Sigmoid colon (tissue), 7 donors: Measurements from ENCODE around the gene POLR2H. TPM values are rescaled to one million over a fixed set of nuclear protein-coding genes. Genes with fewer than 3 reads are reported as not detected.
A peak's percentile ranks its signal among the peaks of the same experiment; 100 is the strongest.

Source experiments
- DNase-seq: peaks from one replicate; pipeline ENCODE4 v3.0.0-alpha.2; 2019
- H3K27ac ChIP-seq, 4 donors: fragments of 200-600 bp; sonication (generic); one replicate each; pipeline ENCODE4 v1.5.1; 2016 to 2019; ENCODE audit warnings: mild to moderate bottlenecking in 1 of 4
- H3K27me3 ChIP-seq, 3 donors: fragments of 200-600 bp; sonication (generic); one replicate each; pipeline ENCODE4 v1.5.1; 2019; ENCODE audit warnings: mild to moderate bottlenecking in 1 of 3
- H3K36me3 ChIP-seq, 4 donors: fragments of 200-600 bp; sonication (generic); one replicate each; pipeline ENCODE4 v1.5.1; 2016 to 2019
- H3K4me1 ChIP-seq, 4 donors: fragments of 200-600 bp; sonication (generic); one replicate each; pipeline ENCODE4 v1.5.1; 2017 to 2019
- H3K4me3 ChIP-seq, 4 donors: fragments of 200-600 bp; sonication (generic); one replicate each; pipeline ENCODE4 v1.5.1; 2017 to 2019; ENCODE audit warnings: mild to moderate bottlenecking in 2 of 4, moderate library complexity in 1 of 4
- H3K9me3 ChIP-seq, 4 donors: fragments of 200-600 bp in 3 of 4; sonication (generic) in 3 of 4; one replicate each; pipeline versions ENCODE4 v1.5.1 to v1.6.1; 2013 to 2019
- CTCF ChIP-seq, 4 experiments: fragments of 450-650 bp in 3 of 4; fragments of 200-600 bp in 1 of 4; IDR thresholded peaks; one replicate each; pipeline ENCODE4 v1.5.1; 2016 to 2019; ENCODE audit warnings: antibody characterized with exemption in 4 of 4, mild to moderate bottlenecking in 3 of 4, moderate library complexity in 2 of 4
- EP300 ChIP-seq, 4 donors: sonication (generic); formaldehyde crosslinking; IDR thresholded peaks; one replicate each; pipeline ENCODE4 v1.6.1; 2017; ENCODE audit warnings: antibody characterized with exemption in 4 of 4
- POLR2A ChIP-seq, 2 donors: fragments of 450-650 bp; IDR thresholded peaks; one replicate each; pipeline ENCODE4 v1.6.1; 2016; ENCODE audit warnings: antibody characterized with exemption in 2 of 2, mild to moderate bottlenecking in 2 of 2, moderate library complexity in 2 of 2
- POLR2AphosphoS5 ChIP-seq, 4 donors: sonication (generic); formaldehyde crosslinking; IDR thresholded peaks; one replicate each; pipeline ENCODE4 v1.6.1; 2017; ENCODE audit warnings: antibody characterized with exemption in 4 of 4
- WGBS, 2 donors: extraction: QIAGEN DNeasy Blood & Tissue Kit; methylation state at CpG; one replicate each; pipeline ENCODE4 v1.1.7; 2013; 5-methylcytosine and 5-hydroxymethylcytosine counted together
- intact Hi-C: fragments of 100-400 bp; cut with DNase I; formaldehyde crosslinking; loops from one replicate; pipeline ENCODE4 v1.15.1; 2023
- polyA plus RNA-seq, 3 donors: library from polyadenylated mRNA; stranded (reverse); fragments of 200-250 nt; gene quantifications; one replicate each; pipeline ENCODE4 v1.2.3, GENCODE V29; 2013
- total RNA-seq, 4 donors: library from RNA; depleted of rRNA; stranded (reverse); fragments of >200 nt; gene quantifications; one replicate each; pipeline ENCODE4 v1.1.0, GENCODE V29; 2016
- donor health status: healthy with polysubstance abuse.
- donor health status: Bipolar disorder and iron deficiency.
- donor health status: healthy.

The POLR2H gene
- total and polyA plus RNA-seq, 7 donors, result 53.2 to 162 (median 92.5) TPM

- Histone ChIP-seq H3K4me3 (no peak overlapping the region), H3K9me3 (no peaks in the 10 kb centered on the region), H3K36me3 (peaks cover 0 to 31% (median 6%) of the 10 kb centered on the region in 4 donors), H3K4me1 (peaks cover 0 to 11% (median 2%) of the 10 kb centered on the region in 4 donors), H3K27me3 (no peaks in the 10 kb centered on the region), H3K27ac (no peak overlapping the region)
- TF ChIP-seq POLR2A (IDR thresholded peaks at IDR 0.05), result no peak
- no peak for TF ChIP-seq CTCF (IDR thresholded peaks at IDR 0.05)
- no peak for TF ChIP-seq EP300 (IDR thresholded peaks at IDR 0.05)
- TF ChIP-seq POLR2AphosphoS5 (IDR thresholded peaks at IDR 0.05), result no peak
- intact Hi-C loops, result no loop called here
- 93 to 95% methylated on average over 11 of the region's 11 CpGs for WGBS, 2 donors
- no peak for DNase-seq
Observed at GRCh38 chr3:184353546-184353941, 8.0 kb upstream of the POLR2H start.

- no peak for TF ChIP-seq EP300 (IDR thresholded peaks at IDR 0.05)
- peak; percentile 19 to 68 (median 48) for TF ChIP-seq CTCF (IDR thresholded peaks at IDR 0.05)
- Histone ChIP-seq H3K4me1 (peaks cover 0 to 12% (median 2%) of the 10 kb centered on the region in 4 donors), H3K9me3 (no peaks in the 10 kb centered on the region), H3K36me3 (peaks cover 0 to 31% (median 6%) of the 10 kb centered on the region in 4 donors), H3K4me3 (no peak overlapping the region), H3K27ac (no peak overlapping the region), H3K27me3 (no peaks in the 10 kb centered on the region)
- intact Hi-C loops, result no loop called here
- WGBS, 2 donors, result 56 to 57% methylated on average over 18 of the region's 18 CpGs
- no peak for DNase-seq
Observed at GRCh38 chr3:184354121-184354728, 7.3 kb upstream of the POLR2H start.

GRCh38 chr3:184354754-184355153 lies 6.8 kb upstream of the POLR2H start:
- DNase-seq, result no peak
- H3K4me3 ChIP-seq, result no peak overlapping the region
- H3K27me3 ChIP-seq, result no peaks in the 10 kb centered on the region
- 74 to 84% methylated on average over 8 of the region's 8 CpGs for WGBS, 2 donors
- intact Hi-C loops, result no loop called here
- TF ChIP-seq POLR2AphosphoS5 (IDR thresholded peaks at IDR 0.05) (no peak), EP300 (IDR thresholded peaks at IDR 0.05) (no peak), POLR2A (IDR thresholded peaks at IDR 0.05) (no peak), CTCF (IDR thresholded peaks at IDR 0.05) (no peak)
- H3K9me3 ChIP-seq, result no peaks in the 10 kb centered on the region
- H3K27ac ChIP-seq, result no peak overlapping the region
- H3K36me3 ChIP-seq, result peaks cover 0 to 31% (median 6%) of the 10 kb centered on the region in 4 donors
- peaks cover 0 to 17% (median 5%) of the 10 kb centered on the region in 4 donors for H3K4me1 ChIP-seq

GRCh38 chr3:184355261-184356040 lies 6.1 kb upstream of the POLR2H start:
- intact Hi-C loops, result no loop called here
- DNase-seq, result no peak
- Histone ChIP-seq H3K36me3 (peaks cover 0 to 31% (median 6%) of the 10 kb centered on the region in 4 donors), H3K27ac (no peak overlapping the region), H3K27me3 (no peaks in the 10 kb centered on the region), H3K4me3 (no peak overlapping the region), H3K9me3 (no peaks in the 10 kb centered on the region), H3K4me1 (peaks cover 0 to 18% (median 10%) of the 10 kb centered on the region in 4 donors)
- TF ChIP-seq CTCF (IDR thresholded peaks at IDR 0.05) (no peak), POLR2A (IDR thresholded peaks at IDR 0.05) (no peak), POLR2AphosphoS5 (IDR thresholded peaks at IDR 0.05) (no peak), EP300 (IDR thresholded peaks at IDR 0.05) (no peak)
- whole genome bisulfite sequencing, 2 donors, result 86 to 89% methylated on average over 18 of the region's 18 CpGs
